ENCODE data around the gene RAC3.

The RAC3 gene

GRCh38 chr17:82033359-82034085 lies 2.0 kb downstream of the RAC3 start:
- no peak overlapping the region for H3K4me3 ChIP-seq (ENCODE audit: low read depth, low read length)
- no peak overlapping the region for H3K27ac ChIP-seq (ENCODE audit: low read depth, low read length)
- H3K4ac ChIP-seq (ENCODE audit: low read depth, low read length) = no peak overlapping the region
- H4K91ac ChIP-seq (ENCODE audit: low read depth, low read length) = no peak overlapping the region
- H3K36me3 ChIP-seq (ENCODE audit: control insufficient read depth in 1 of 2, insufficient read depth in 2 of 2, low read length in 2 of 2) = peaks cover 8 to 9% of the 10 kb centered on the region in 2 experiments
- peaks cover 1% of the 10 kb centered on the region for H3K9me3 ChIP-seq (ENCODE audit: insufficient read depth, low read depth, low read length)
- H2AFZ ChIP-seq (ENCODE audit: insufficient read depth, low read length, poor library complexity) = no peak overlapping the region
- no peak overlapping the region for H3K9ac ChIP-seq (ENCODE audit: low read length)
- peaks cover 5% of the 10 kb centered on the region for H3K79me2 ChIP-seq (ENCODE audit: control insufficient read depth, insufficient read depth, low read length, poor library complexity)
- H3K4me2 ChIP-seq (ENCODE audit: low read length) = no peak overlapping the region
- H2AK5ac ChIP-seq (ENCODE audit: low read length) = no peak overlapping the region
- no peak overlapping the region for H2BK5ac ChIP-seq (ENCODE audit: low read depth, low read length, poor library complexity)
- H3K23ac ChIP-seq (ENCODE audit: low read length) = no peak overlapping the region
- H3K27me3 ChIP-seq (ENCODE audit: insufficient read depth, low read length) = no peaks in the 10 kb centered on the region
- no peak overlapping the region for H2BK120ac ChIP-seq (ENCODE audit: insufficient read depth, low read length, poor library complexity)
- no peak overlapping the region for H2BK12ac ChIP-seq (ENCODE audit: low read length)
- no CpG with 5 or more reads among the region's 38 CpGs for WGBS (ENCODE audit: extremely low coverage, insufficient coverage, insufficient read length)
- no peak overlapping the region for H4K8ac ChIP-seq (ENCODE audit: low read depth, low read length)
- H3K14ac ChIP-seq (ENCODE audit: low read length) = no peak overlapping the region
- H3K18ac ChIP-seq (ENCODE audit: low read length) = no peak overlapping the region
- peaks cover 9% of the 10 kb centered on the region for H3K79me1 ChIP-seq (ENCODE audit: low read length)
- no peak for DNase-seq
- no peak overlapping the region for H4K12ac ChIP-seq (ENCODE audit: low read depth, low read length)
- peaks cover 5 to 13% of the 10 kb centered on the region in 2 experiments for H3K4me1 ChIP-seq (ENCODE audit: control insufficient read depth in 1 of 2, insufficient read depth in 2 of 2, low read length in 2 of 2)

- no peak overlapping the region for H4K12ac ChIP-seq (ENCODE audit: low read depth, low read length)
- no CpG with 5 or more reads among the region's 23 CpGs for WGBS (ENCODE audit: extremely low coverage, insufficient coverage, insufficient read length)
- no peak overlapping the region for H2BK5ac ChIP-seq (ENCODE audit: low read depth, low read length, poor library complexity)
- no peak overlapping the region for H2BK120ac ChIP-seq (ENCODE audit: insufficient read depth, low read length, poor library complexity)
- H3K4ac ChIP-seq (ENCODE audit: low read depth, low read length) = no peak overlapping the region
- H3K9me3 ChIP-seq (ENCODE audit: insufficient read depth, low read depth, low read length) = peaks cover 1% of the 10 kb centered on the region
- peaks cover 6 to 8% of the 10 kb centered on the region in 2 experiments for H3K36me3 ChIP-seq (ENCODE audit: control insufficient read depth in 1 of 2, insufficient read depth in 2 of 2, low read length in 2 of 2)
- no peak for DNase-seq
- no peak overlapping the region for H3K27ac ChIP-seq (ENCODE audit: low read depth, low read length)
- H3K14ac ChIP-seq (ENCODE audit: low read length) = no peak overlapping the region
- H4K91ac ChIP-seq (ENCODE audit: low read depth, low read length) = no peak overlapping the region
- no peak overlapping the region for H2AFZ ChIP-seq (ENCODE audit: insufficient read depth, low read length, poor library complexity)
- no peak overlapping the region for H3K23ac ChIP-seq (ENCODE audit: low read length)
- no peaks in the 10 kb centered on the region for H3K27me3 ChIP-seq (ENCODE audit: insufficient read depth, low read length)
- peaks cover 5 to 13% of the 10 kb centered on the region in 2 experiments for H3K4me1 ChIP-seq (ENCODE audit: control insufficient read depth in 1 of 2, insufficient read depth in 2 of 2, low read length in 2 of 2)
- H3K79me1 ChIP-seq (ENCODE audit: low read length) = peaks cover 9% of the 10 kb centered on the region
- no peak overlapping the region for H4K8ac ChIP-seq (ENCODE audit: low read depth, low read length)
- no peak overlapping the region for H2AK5ac ChIP-seq (ENCODE audit: low read length)
- H3K18ac ChIP-seq (ENCODE audit: low read length) = no peak overlapping the region
- no peak overlapping the region for H3K4me3 ChIP-seq (ENCODE audit: low read depth, low read length)
- H3K79me2 ChIP-seq (ENCODE audit: control insufficient read depth, insufficient read depth, low read length, poor library complexity) = peaks cover 5% of the 10 kb centered on the region
- no peak overlapping the region for H3K9ac ChIP-seq (ENCODE audit: low read length)
- H2BK12ac ChIP-seq (ENCODE audit: low read length) = no peak overlapping the region
- H3K4me2 ChIP-seq (ENCODE audit: low read length) = no peak overlapping the region
Observed at GRCh38 chr17:82034371-82035011, 3.0 kb downstream of the RAC3 start.

GRCh38 chr17:82035488-82035887 lies 4.0 kb downstream of the RAC3 start:
- Histone ChIP-seq H3K4ac (ENCODE audit: low read depth, low read length) (no peak overlapping the region), H3K79me1 (ENCODE audit: low read length) (peaks cover 9% of the 10 kb centered on the region), H2BK5ac (ENCODE audit: low read depth, low read length, poor library complexity) (no peak overlapping the region), H4K91ac (ENCODE audit: low read depth, low read length) (no peak overlapping the region), H2BK12ac (ENCODE audit: low read length) (no peak overlapping the region), H2AK5ac (ENCODE audit: low read length) (no peak overlapping the region), H3K27ac (ENCODE audit: low read depth, low read length) (no peak overlapping the region), H3K4me1 (ENCODE audit: control insufficient read depth in 1 of 2, insufficient read depth in 2 of 2, low read length in 2 of 2) (peaks cover 5 to 13% of the 10 kb centered on the region in 2 experiments), H3K36me3 (ENCODE audit: control insufficient read depth in 1 of 2, insufficient read depth in 2 of 2, low read length in 2 of 2) (peaks cover 6 to 8% of the 10 kb centered on the region in 2 experiments), H2BK120ac (ENCODE audit: insufficient read depth, low read length, poor library complexity) (no peak overlapping the region), H3K9me3 (ENCODE audit: insufficient read depth, low read depth, low read length) (no peaks in the 10 kb centered on the region), H3K27me3 (ENCODE audit: insufficient read depth, low read length) (no peaks in the 10 kb centered on the region), H3K23ac (ENCODE audit: low read length) (no peak overlapping the region), H3K79me2 (ENCODE audit: control insufficient read depth, insufficient read depth, low read length, poor library complexity) (peaks cover 5% of the 10 kb centered on the region), H4K12ac (ENCODE audit: low read depth, low read length) (no peak overlapping the region), H3K9ac (ENCODE audit: low read length) (no peak overlapping the region), H3K18ac (ENCODE audit: low read length) (no peak overlapping the region), H3K4me3 (ENCODE audit: low read depth, low read length) (no peak overlapping the region), H4K8ac (ENCODE audit: low read depth, low read length) (no peak overlapping the region), H3K4me2 (ENCODE audit: low read length) (no peak overlapping the region), H2AFZ (ENCODE audit: insufficient read depth, low read length, poor library complexity) (no peak overlapping the region), H3K14ac (ENCODE audit: low read length) (no peak overlapping the region)
- no CpG with 5 or more reads among the region's 8 CpGs for WGBS (ENCODE audit: extremely low coverage, insufficient coverage, insufficient read length)
- DNase-seq = no peak

GRCh38 chr17:82035956-82036633 lies 4.6 kb downstream of the RAC3 start:
- Histone ChIP-seq H2BK12ac (ENCODE audit: low read length) (no peak overlapping the region), H4K8ac (ENCODE audit: low read depth, low read length) (no peak overlapping the region), H3K18ac (ENCODE audit: low read length) (peak overlapping the region; percentile 43), H3K23ac (ENCODE audit: low read length) (no peak overlapping the region), H3K36me3 (ENCODE audit: control insufficient read depth in 1 of 2, insufficient read depth in 2 of 2, low read length in 2 of 2) (peaks cover 6 to 8% of the 10 kb centered on the region in 2 experiments), H3K9me3 (ENCODE audit: insufficient read depth, low read depth, low read length) (no peaks in the 10 kb centered on the region), H3K4ac (ENCODE audit: low read depth, low read length) (no peak overlapping the region), H3K79me1 (ENCODE audit: low read length) (peaks cover 8% of the 10 kb centered on the region), H3K4me3 (ENCODE audit: low read depth, low read length) (no peak overlapping the region), H3K14ac (ENCODE audit: low read length) (no peak overlapping the region), H3K27ac (ENCODE audit: low read depth, low read length) (no peak overlapping the region), H2AFZ (ENCODE audit: insufficient read depth, low read length, poor library complexity) (no peak overlapping the region), H3K79me2 (ENCODE audit: control insufficient read depth, insufficient read depth, low read length, poor library complexity) (peaks cover 5% of the 10 kb centered on the region), H2BK5ac (ENCODE audit: low read depth, low read length, poor library complexity) (no peak overlapping the region), H2BK120ac (ENCODE audit: insufficient read depth, low read length, poor library complexity) (no peak overlapping the region), H4K91ac (ENCODE audit: low read depth, low read length) (no peak overlapping the region), H2AK5ac (ENCODE audit: low read length) (no peak overlapping the region), H3K4me1 (ENCODE audit: control insufficient read depth in 1 of 2, insufficient read depth in 2 of 2, low read length in 2 of 2) (peaks cover 5 to 13% of the 10 kb centered on the region in 2 experiments), H3K27me3 (ENCODE audit: insufficient read depth, low read length) (no peaks in the 10 kb centered on the region), H3K4me2 (ENCODE audit: low read length) (peak overlapping the region; percentile 89), H4K12ac (ENCODE audit: low read depth, low read length) (no peak overlapping the region), H3K9ac (ENCODE audit: low read length) (no peak overlapping the region)
- DNase-seq = no peak
- WGBS (ENCODE audit: extremely low coverage, insufficient coverage, insufficient read length) = no CpG with 5 or more reads among the region's 20 CpGs
